GM23338 (cell line): ENCODE results near the gene VIL1.

Experiments
- CREB1 ChIP-seq: fragments of 250-450 bp; sonication (Bioruptor Pico); IDR thresholded peaks from 2 replicates; pipeline ENCODE4 v1.5.0; 2020; ENCODE audit warnings: low read depth, mild to moderate bottlenecking, moderate library complexity
- CTCF ChIP-seq, 2 experiments: fragments of 200-600 bp in 1 of 2; sonication (generic) in 1 of 2; conservative IDR thresholded peaks; 2 replicates each; pipeline versions ENCODE4 v1.5.1 to v1.6.1; 2016 to 2017; ENCODE audit warnings: antibody characterized with exemption in 2 of 2, low read depth in 2 of 2, mild to moderate bottlenecking in 2 of 2, moderate library complexity in 1 of 2
- ETS1 ChIP-seq: IDR thresholded peaks from 2 replicates; pipeline ENCODE4 v1.6.1; 2016; ENCODE audit warnings: antibody characterized with exemption
- EZH2 ChIP-seq: fragments of 200-600 bp; sonication (generic); IDR thresholded peaks from one replicate; pipeline ENCODE4 v1.8.0; 2017; ENCODE audit warnings: antibody characterized with exemption, mild to moderate bottlenecking, low read depth; ENCODE audit not compliant: unreplicated experiment
- EZH2phosphoT487 ChIP-seq: fragments of 200-600 bp; sonication (generic); IDR thresholded peaks from one replicate; pipeline ENCODE4 v1.8.1; 2018; ENCODE audit warnings: antibody characterized with exemption; ENCODE audit not compliant: unreplicated experiment
- JUNB ChIP-seq: IDR thresholded peaks from one replicate; pipeline ENCODE4 v1.6.1; 2016; ENCODE audit warnings: antibody characterized with exemption; ENCODE audit not compliant: unreplicated experiment
- NANOG ChIP-seq: IDR thresholded peaks from 2 replicates; pipeline ENCODE4 v1.6.1; 2016; ENCODE audit warnings: antibody characterized with exemption, borderline replicate concordance
- POLR2AphosphoS5 ChIP-seq: IDR thresholded peaks from 2 replicates; pipeline ENCODE4 v1.6.1; 2016; ENCODE audit warnings: antibody characterized with exemption, low read depth
- REST ChIP-seq: IDR thresholded peaks from one replicate; pipeline ENCODE4 v1.6.1; 2018; ENCODE audit warnings: antibody characterized with exemption; ENCODE audit not compliant: unreplicated experiment
- STAT1 ChIP-seq: IDR thresholded peaks from one replicate; pipeline ENCODE4 v1.6.1; 2016; ENCODE audit warnings: antibody characterized with exemption; ENCODE audit not compliant: unreplicated experiment
- ZNF331 ChIP-seq: fragments of 250-450 bp; sonication (Bioruptor Pico); IDR thresholded peaks from 2 replicates; pipeline ENCODE4 v1.5.0; 2020; ENCODE audit warnings: low read depth, mild to moderate bottlenecking, moderate library complexity

DNA sequence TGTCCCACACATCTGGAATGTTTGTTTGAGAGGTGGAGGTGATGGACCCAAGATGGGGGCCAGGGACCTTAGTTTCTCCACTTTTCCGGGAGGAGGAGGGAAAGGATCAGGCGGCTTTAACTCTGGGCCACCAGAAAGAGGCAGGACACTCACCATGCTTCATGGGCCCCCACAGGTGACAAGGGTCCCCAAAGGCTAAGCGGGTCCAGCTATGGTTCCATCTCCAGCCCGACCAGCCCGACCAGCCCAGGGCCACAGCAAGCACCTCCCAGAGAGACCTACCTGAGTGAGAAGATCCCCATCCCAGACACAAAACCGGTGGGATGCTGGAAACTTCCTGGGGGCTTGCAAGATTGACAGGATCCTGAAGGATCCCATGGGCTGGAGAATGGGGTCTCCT lies 36.1 kb upstream of the VIL1 start:
- no peak for TF ChIP-seq CTCF (conservative IDR thresholded peaks at IDR 0.05; ENCODE audit: low read depth in 2 of 2)
- no peak for TF ChIP-seq EZH2phosphoT487
- TF ChIP-seq EZH2, result no peak
- TF ChIP-seq POLR2AphosphoS5, result no peak
- no peak for TF ChIP-seq REST
- TF ChIP-seq ETS1, result no peak
- no peak for TF ChIP-seq CREB1 (CRISPR knock-in tag)
- TF ChIP-seq JUNB, result no peak
- no peak for TF ChIP-seq ZNF331
- TF ChIP-seq NANOG, result no peak
- TF ChIP-seq STAT1, result no peak
